ENCODE results near the gene WRNIP1.

The WRNIP1 gene

GRCh38 chr6:2741756-2742155 lies 23.4 kb upstream of the WRNIP1 start:
- TF ChIP-seq SIN3A (IDR thresholded peaks at IDR 0.05; ENCODE audit: borderline replicate concordance, insufficient read depth, low read length) (no peak), FOXP2 (optimal IDR thresholded peaks at IDR 0.05; ENCODE audit: borderline replicate concordance, extremely low read depth, extremely low read length, insufficient read depth) (no peak), TAF1 (IDR thresholded peaks at IDR 0.05; ENCODE audit: borderline replicate concordance, insufficient read depth, low read length) (no peak), POLR2AphosphoS5 (IDR thresholded peaks at IDR 0.05; ENCODE audit: low read depth, low read length) (no peak)
- TF ChIP-seq, protein P1, sequence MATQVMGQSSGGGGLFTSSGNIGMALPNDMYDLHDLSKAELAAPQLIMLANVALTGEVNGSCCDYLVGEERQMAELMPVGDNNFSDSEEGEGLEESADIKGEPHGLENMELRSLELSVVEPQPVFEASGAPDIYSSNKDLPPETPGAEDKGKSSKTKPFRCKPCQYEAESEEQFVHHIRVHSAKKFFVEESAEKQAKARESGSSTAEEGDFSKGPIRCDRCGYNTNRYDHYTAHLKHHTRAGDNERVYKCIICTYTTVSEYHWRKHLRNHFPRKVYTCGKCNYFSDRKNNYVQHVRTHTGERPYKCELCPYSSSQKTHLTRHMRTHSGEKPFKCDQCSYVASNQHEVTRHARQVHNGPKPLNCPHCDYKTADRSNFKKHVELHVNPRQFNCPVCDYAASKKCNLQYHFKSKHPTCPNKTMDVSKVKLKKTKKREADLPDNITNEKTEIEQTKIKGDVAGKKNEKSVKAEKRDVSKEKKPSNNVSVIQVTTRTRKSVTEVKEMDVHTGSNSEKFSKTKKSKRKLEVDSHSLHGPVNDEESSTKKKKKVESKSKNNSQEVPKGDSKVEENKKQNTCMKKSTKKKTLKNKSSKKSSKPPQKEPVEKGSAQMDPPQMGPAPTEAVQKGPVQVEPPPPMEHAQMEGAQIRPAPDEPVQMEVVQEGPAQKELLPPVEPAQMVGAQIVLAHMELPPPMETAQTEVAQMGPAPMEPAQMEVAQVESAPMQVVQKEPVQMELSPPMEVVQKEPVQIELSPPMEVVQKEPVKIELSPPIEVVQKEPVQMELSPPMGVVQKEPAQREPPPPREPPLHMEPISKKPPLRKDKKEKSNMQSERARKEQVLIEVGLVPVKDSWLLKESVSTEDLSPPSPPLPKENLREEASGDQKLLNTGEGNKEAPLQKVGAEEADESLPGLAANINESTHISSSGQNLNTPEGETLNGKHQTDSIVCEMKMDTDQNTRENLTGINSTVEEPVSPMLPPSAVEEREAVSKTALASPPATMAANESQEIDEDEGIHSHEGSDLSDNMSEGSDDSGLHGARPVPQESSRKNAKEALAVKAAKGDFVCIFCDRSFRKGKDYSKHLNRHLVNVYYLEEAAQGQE (IDR thresholded peaks at IDR 0.05; ENCODE audit: insufficient read depth in 1 of 2, low read depth in 2 of 2, low read length in 2 of 2), result no peak

GRCh38 chr6:2743280-2744208 lies 21.6 kb upstream of the WRNIP1 start:
- TF ChIP-seq TAF1 (IDR thresholded peaks at IDR 0.05; ENCODE audit: borderline replicate concordance, insufficient read depth, low read length) (no peak), FOXP2 (optimal IDR thresholded peaks at IDR 0.05; ENCODE audit: borderline replicate concordance, extremely low read depth, extremely low read length, insufficient read depth) (no peak), SIN3A (IDR thresholded peaks at IDR 0.05; ENCODE audit: borderline replicate concordance, insufficient read depth, low read length) (no peak), POLR2AphosphoS5 (IDR thresholded peaks at IDR 0.05; ENCODE audit: low read depth, low read length) (no peak)
- TF ChIP-seq, protein P1 (IDR thresholded peaks at IDR 0.05; ENCODE audit: insufficient read depth in 1 of 2, low read depth in 2 of 2, low read length in 2 of 2), result no peak

DNA sequence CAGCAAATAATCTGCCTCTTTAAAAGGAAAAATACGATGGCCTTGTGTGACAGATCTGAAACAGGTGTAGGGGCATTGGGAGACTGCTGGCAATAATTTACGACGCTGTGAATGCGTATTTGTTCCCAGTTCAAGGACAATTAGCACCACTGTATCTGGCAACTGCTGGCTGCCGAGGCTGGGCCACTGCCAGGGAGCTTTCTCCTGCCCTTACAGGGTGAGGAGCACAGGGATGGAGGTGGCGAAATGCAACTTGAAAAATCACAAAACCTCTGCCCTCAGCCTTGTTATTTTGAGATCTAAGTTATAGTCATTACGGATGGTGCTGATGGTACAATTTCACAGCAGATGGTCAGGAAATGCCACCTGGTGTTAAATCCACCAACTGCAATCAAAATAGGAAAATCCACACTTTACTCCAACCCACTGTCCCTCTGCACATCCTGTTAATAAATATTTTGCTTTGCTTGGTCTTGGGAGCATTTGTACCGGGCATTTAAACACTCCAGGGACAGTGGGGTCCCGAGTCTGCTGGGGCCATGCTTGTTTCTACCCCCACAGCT lies 20.9 kb upstream of the WRNIP1 start:
- TF ChIP-seq SIN3A (IDR thresholded peaks at IDR 0.05; ENCODE audit: borderline replicate concordance, insufficient read depth, low read length) (no peak), POLR2AphosphoS5 (IDR thresholded peaks at IDR 0.05; ENCODE audit: low read depth, low read length) (no peak), TAF1 (IDR thresholded peaks at IDR 0.05; ENCODE audit: borderline replicate concordance, insufficient read depth, low read length) (no peak), FOXP2 (optimal IDR thresholded peaks at IDR 0.05; ENCODE audit: borderline replicate concordance, extremely low read depth, extremely low read length, insufficient read depth) (no peak)
- TF ChIP-seq, protein P1 (IDR thresholded peaks at IDR 0.05; ENCODE audit: insufficient read depth in 1 of 2, low read depth in 2 of 2, low read length in 2 of 2), result no peak

DNA sequence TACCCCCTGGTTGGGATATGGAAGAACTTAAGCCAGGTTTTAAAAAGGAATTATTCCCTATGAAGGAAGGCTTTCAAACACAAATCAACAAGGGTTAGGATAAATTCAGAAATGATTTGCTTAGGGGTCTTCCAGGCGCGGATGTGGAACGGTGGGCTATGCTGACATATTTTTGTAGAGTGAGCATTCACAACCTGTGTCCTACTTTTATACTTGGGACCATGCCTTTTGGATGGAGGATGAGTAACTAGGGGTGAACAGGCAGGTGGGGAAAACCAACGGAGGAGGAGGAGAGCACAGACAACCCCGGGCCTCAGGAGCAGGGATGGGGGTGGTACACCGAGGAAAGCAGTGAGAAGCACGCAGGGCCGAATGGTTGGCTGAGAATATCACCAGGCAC lies 20.4 kb upstream of the WRNIP1 start:
- TF ChIP-seq SIN3A (IDR thresholded peaks at IDR 0.05; ENCODE audit: borderline replicate concordance, insufficient read depth, low read length), result no peak
- TF ChIP-seq, protein P1 (IDR thresholded peaks at IDR 0.05; ENCODE audit: insufficient read depth in 1 of 2, low read depth in 2 of 2, low read length in 2 of 2), result no peak
- no peak for TF ChIP-seq TAF1 (IDR thresholded peaks at IDR 0.05; ENCODE audit: borderline replicate concordance, insufficient read depth, low read length)
- no peak for TF ChIP-seq POLR2AphosphoS5 (IDR thresholded peaks at IDR 0.05; ENCODE audit: low read depth, low read length)
- no peak for TF ChIP-seq FOXP2 (optimal IDR thresholded peaks at IDR 0.05; ENCODE audit: borderline replicate concordance, extremely low read depth, extremely low read length, insufficient read depth)

All from PFSK-1 (cell line).